Astrocyte (in vitro differentiated cells and primary cell): ENCODE measurements around the gene XYLT1. TPM values are rescaled to one million over a fixed set of nuclear protein-coding genes. Genes with fewer than 3 reads are reported as not detected.

ENCODE experiments used
- DNase-seq: peaks from one replicate; pipeline ENCODE4 v3.0.0-alpha.2; 2010; ENCODE audit warnings: low read depth
- FAIRE-seq: peaks from 2 replicates; lab custom pipeline; 2011; peaks lifted over from hg19 to GRCh38; lab: Jason Lieb, UNC
- H2AFZ ChIP-seq: 2 replicates; pipeline ENCODE4 v1.6.0; 2012; ENCODE audit warnings: low read depth, low read length, inconsistent platforms
- H3K27ac ChIP-seq: 2 replicates; pipeline ENCODE4 v1.5.1; 2011; ENCODE audit warnings: low read depth, low read length, inconsistent platforms
- H3K27me3 ChIP-seq: 2 replicates; pipeline ENCODE4 v1.6.0; 2011; ENCODE audit warnings: low read length, inconsistent platforms; ENCODE audit not compliant: insufficient read depth
- H3K36me3 ChIP-seq: 2 replicates; pipeline ENCODE4 v1.5.1; 2011; ENCODE audit warnings: low read length, inconsistent platforms; ENCODE audit not compliant: insufficient read depth
- H3K4me1 ChIP-seq: 2 replicates; pipeline ENCODE4 v1.5.1; 2011; ENCODE audit warnings: low read length, inconsistent platforms; ENCODE audit not compliant: insufficient read depth
- H3K4me2 ChIP-seq: 2 replicates; pipeline ENCODE4 v1.6.0; 2012; ENCODE audit warnings: low read length, inconsistent platforms
- H3K4me3 ChIP-seq: 2 replicates; pipeline ENCODE4 v1.5.1; 2011; ENCODE audit warnings: low read depth, mild to moderate bottlenecking, low read length, inconsistent platforms; ENCODE audit not compliant: insufficient read depth
- H3K79me2 ChIP-seq: 2 replicates; pipeline ENCODE4 v1.6.0; 2012; ENCODE audit warnings: mild to moderate bottlenecking, low read length, inconsistent platforms; ENCODE audit not compliant: insufficient read depth
- H3K9ac ChIP-seq: 2 replicates; pipeline ENCODE4 v1.6.0; 2012; ENCODE audit warnings: mild to moderate bottlenecking, low read length, inconsistent platforms
- H3K9me3 ChIP-seq: 2 replicates; pipeline ENCODE4 v1.5.1; 2012; ENCODE audit warnings: low read depth, mild to moderate bottlenecking, low read length, inconsistent platforms; ENCODE audit not compliant: insufficient read depth
- H4K20me1 ChIP-seq: 2 replicates; pipeline ENCODE4 v1.6.0; 2012; ENCODE audit warnings: low read length, inconsistent platforms; ENCODE audit not compliant: insufficient read depth
- H3K27ac Mint-ChIP-seq: one replicate; pipeline ENCODE4 v1.8.0; 2021; ENCODE audit warnings: mild to moderate bottlenecking, mixed read lengths; ENCODE audit not compliant: unreplicated experiment
- H3K27me3 Mint-ChIP-seq: one replicate; pipeline ENCODE4 v1.8.0; 2021; ENCODE audit warnings: low read depth, mixed read lengths; ENCODE audit not compliant: unreplicated experiment
- H3K36me3 Mint-ChIP-seq: one replicate; pipeline ENCODE4 v1.8.0; 2021; ENCODE audit warnings: low read depth, mixed read lengths; ENCODE audit not compliant: unreplicated experiment
- H3K4me1 Mint-ChIP-seq: one replicate; pipeline ENCODE4 v1.8.0; 2021; ENCODE audit warnings: low read depth, mixed read lengths; ENCODE audit not compliant: unreplicated experiment
- H3K4me3 Mint-ChIP-seq: one replicate; pipeline ENCODE4 v1.8.0; 2021; ENCODE audit warnings: mild to moderate bottlenecking, moderate library complexity, mixed read lengths; ENCODE audit not compliant: unreplicated experiment
- H3K9me3 Mint-ChIP-seq: one replicate; pipeline ENCODE4 v1.8.0; 2021; ENCODE audit warnings: mild to moderate bottlenecking, mixed read lengths; ENCODE audit not compliant: unreplicated experiment
- CTCF ChIP-seq: IDR thresholded peaks from 2 replicates; pipeline ENCODE4 v1.5.1; 2011; ENCODE audit warnings: low read depth, mild to moderate bottlenecking, inconsistent platforms, low read length, moderate library complexity; ENCODE audit not compliant: insufficient read depth
- EZH2 ChIP-seq: IDR thresholded peaks from 2 replicates; pipeline ENCODE4 v1.6.1; 2012; ENCODE audit warnings: mild to moderate bottlenecking, low read length, inconsistent platforms; ENCODE audit not compliant: insufficient read depth
- total RNA-seq: library from RNA; stranded (reverse); gene quantifications from 2 replicates; pipeline ENCODE4 v1.2.1, GENCODE V29; 2021

The XYLT1 gene
- total RNA-seq, 1 donor from 2014 or later, result 22.9 TPM

- Histone ChIP-seq H3K36me3 (no peaks in the 10 kb centered on the region), H3K4me1 (no peaks in the 10 kb centered on the region), H3K9me3 (peaks cover 3% of the 10 kb centered on the region), H3K9ac (no peak overlapping the region), H2AFZ (no peak overlapping the region), H3K27ac (no peak overlapping the region), H3K79me2 (no peaks in the 10 kb centered on the region), H3K4me3 (no peak overlapping the region), H3K4me2 (no peak overlapping the region), H4K20me1 (peaks cover 13% of the 10 kb centered on the region), H3K27me3 (no peaks in the 10 kb centered on the region)
- Mint-ChIP-seq H3K4me3 (no peak overlapping the region), H3K27ac (no peak overlapping the region), H3K27me3 (peaks cover 7% of the 10 kb centered on the region), H3K36me3 (no peaks in the 10 kb centered on the region), H3K4me1 (no peaks in the 10 kb centered on the region), H3K9me3 (no peaks in the 10 kb centered on the region)
- DNase-seq, result no peak
- TF ChIP-seq CTCF (no peak), EZH2 (no peak)
- FAIRE-seq, result no peak
Measured at GRCh38 chr16:17098685-17099084, 372.1 kb downstream of the XYLT1 start.

DNA sequence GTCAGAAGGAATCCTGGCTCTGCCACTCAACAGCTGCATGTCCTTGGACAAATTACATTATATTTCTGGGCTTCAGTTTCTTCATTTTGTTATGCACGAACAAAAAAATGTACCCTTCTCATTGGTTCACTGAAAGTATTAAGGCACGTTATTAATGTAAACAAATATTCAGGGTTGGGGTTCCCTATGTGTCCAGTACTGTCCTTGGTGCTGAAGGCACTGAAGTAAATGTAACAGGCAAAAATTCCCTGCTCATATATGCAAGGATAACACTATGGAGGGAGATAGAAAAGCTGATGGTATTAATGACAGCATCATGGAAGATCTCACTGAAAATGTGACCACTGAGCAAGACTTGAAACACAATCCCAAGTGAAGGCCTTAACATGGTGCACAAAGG, 386.6 kb downstream of the XYLT1 start:
- H4K20me1 ChIP-seq, result no peaks in the 10 kb centered on the region
- no peak overlapping the region for H3K4me3 Mint-ChIP-seq

More for the DNA sequence above, 386.6 kb downstream of the XYLT1 start:
- Mint-ChIP-seq H3K36me3 (no peaks in the 10 kb centered on the region), H3K4me1 (no peaks in the 10 kb centered on the region), H3K27me3 (peaks cover 3% of the 10 kb centered on the region), H3K9me3 (peaks cover 3% of the 10 kb centered on the region), H3K27ac (no peak overlapping the region)
- H3K36me3 ChIP-seq, result no peaks in the 10 kb centered on the region
- no peak for FAIRE-seq
- H3K79me2 ChIP-seq, result no peaks in the 10 kb centered on the region
- H3K27ac ChIP-seq, result no peak overlapping the region
- no peak overlapping the region for H3K4me3 ChIP-seq
- DNase-seq, result no peak
- H3K4me2 ChIP-seq, result no peak overlapping the region
- no peaks in the 10 kb centered on the region for H3K4me1 ChIP-seq
- H3K27me3 ChIP-seq, result no peaks in the 10 kb centered on the region
- H3K9ac ChIP-seq, result no peak overlapping the region
- no peak overlapping the region for H2AFZ ChIP-seq
- no peaks in the 10 kb centered on the region for H3K9me3 ChIP-seq
- no peak for TF ChIP-seq CTCF
- no peak for TF ChIP-seq EZH2
